Upper lobe of right lung (tissue), 1 donor: Measurements from ENCODE around the gene MCC. TPM values are rescaled to one million over a fixed set of nuclear protein-coding genes. Genes with fewer than 3 reads are reported as not detected.

Experiments
- ATAC-seq: fragments of 200-7000 bp; cut with Tn5 transposase; one replicate; pipeline ENCODE4 v1.9.1; 2020; ENCODE audit warnings: mild to moderate bottlenecking, moderate library complexity
- DNase-seq: peaks from one replicate; pipeline ENCODE4 v3.0.0-alpha.2; 2020
- H3K27ac ChIP-seq: fragments of 200-600 bp; one replicate; pipeline ENCODE4 v1.8.0; 2022
- H3K27me3 ChIP-seq: fragments of 200-600 bp; one replicate; pipeline ENCODE4 v1.8.0; 2022; ENCODE audit warnings: mild to moderate bottlenecking
- H3K36me3 ChIP-seq: fragments of 200-600 bp; one replicate; pipeline ENCODE4 v1.8.0; 2022
- H3K4me1 ChIP-seq: fragments of 200-600 bp; one replicate; pipeline ENCODE4 v1.8.0; 2022
- H3K4me3 ChIP-seq: fragments of 200-600 bp; one replicate; pipeline ENCODE4 v1.8.0; 2022; ENCODE audit warnings: mild to moderate bottlenecking
- H3K9me3 ChIP-seq: fragments of 200-600 bp; one replicate; pipeline ENCODE4 v1.8.0; 2022
- CTCF ChIP-seq: fragments of 200-600 bp; IDR thresholded peaks from one replicate; pipeline ENCODE4 v1.8.0; 2022; ENCODE audit warnings: antibody characterized with exemption
- intact Hi-C: fragments of 100-400 bp; cut with DNase I; formaldehyde crosslinking; loops from one replicate; pipeline ENCODE4 v1.11.0; 2022
- total RNA-seq: library from RNA; stranded (reverse); fragmentation: NEBNext Ultra II Directional; extraction: Animal tissue kit (Norgen Biotek cat#: 25700); gene quantifications from one replicate; pipeline ENCODE4 v1.2.1, GENCODE V29; 2021
- donor health status: DM: no; HTN: yes; CAD: no; lungs with severe emphysema.

Gene MCC
- total RNA-seq, 1 donor from 2014 or later = 18.6 TPM

- intact Hi-C loops = no loop called here
- DNase-seq = no peak
- TF ChIP-seq CTCF = no peak
- Histone ChIP-seq H3K4me1 (no peaks in the 10 kb centered on the region), H3K4me3 (no peak overlapping the region), H3K27me3 (no peaks in the 10 kb centered on the region), H3K27ac (no peak overlapping the region), H3K9me3 (no peaks in the 10 kb centered on the region), H3K36me3 (peaks cover 28% of the 10 kb centered on the region)
- no peak for ATAC-seq
Measured at GRCh38 chr5:113031104-113031503, 457.1 kb downstream of the MCC start.

GRCh38 chr5:113029614-113030013 is 458.6 kb downstream of the MCC start:
- Histone ChIP-seq H3K27ac (no peak overlapping the region), H3K27me3 (no peaks in the 10 kb centered on the region), H3K36me3 (peaks cover 35% of the 10 kb centered on the region), H3K4me3 (no peak overlapping the region), H3K4me1 (no peaks in the 10 kb centered on the region), H3K9me3 (no peaks in the 10 kb centered on the region)
- TF ChIP-seq CTCF = no peak
- intact Hi-C loops = no loop called here
- ATAC-seq (no peak), DNase-seq (no peak)

GRCh38 chr5:113027431-113027830 is 460.8 kb downstream of the MCC start:
- Histone ChIP-seq H3K27ac (no peak overlapping the region), H3K4me3 (no peak overlapping the region), H3K4me1 (peaks cover 14% of the 10 kb centered on the region), H3K27me3 (no peaks in the 10 kb centered on the region), H3K36me3 (peaks cover 40% of the 10 kb centered on the region), H3K9me3 (no peaks in the 10 kb centered on the region)
- no peak for ATAC-seq
- intact Hi-C loops = no loop called here
- TF ChIP-seq CTCF = no peak
- DNase-seq = no peak

- H3K4me1 ChIP-seq = peaks cover 16% of the 10 kb centered on the region
- intact Hi-C loops = no loop called here
- peak; percentile 29 for ATAC-seq
- H3K9me3 ChIP-seq = no peaks in the 10 kb centered on the region
- peaks cover 40% of the 10 kb centered on the region for H3K36me3 ChIP-seq
- no peak overlapping the region for H3K27ac ChIP-seq
- TF ChIP-seq CTCF = no peak
- H3K27me3 ChIP-seq = no peaks in the 10 kb centered on the region
- DNase-seq = no peak
- no peak overlapping the region for H3K4me3 ChIP-seq
Measured at GRCh38 chr5:113027015-113027414, 461.2 kb downstream of the MCC start.

- TF ChIP-seq CTCF = no peak
- Histone ChIP-seq H3K9me3 (no peaks in the 10 kb centered on the region), H3K4me3 (no peak overlapping the region), H3K36me3 (peaks cover 40% of the 10 kb centered on the region), H3K27ac (no peak overlapping the region), H3K27me3 (no peaks in the 10 kb centered on the region), H3K4me1 (peaks cover 16% of the 10 kb centered on the region)
- no peak for ATAC-seq
- DNase-seq = no peak
- intact Hi-C loops = no loop called here
Measured at GRCh38 chr5:113026211-113026610, 462.0 kb downstream of the MCC start.

- no peaks in the 10 kb centered on the region for H3K9me3 ChIP-seq
- ATAC-seq = no peak
- intact Hi-C loops = no loop called here
- no peaks in the 10 kb centered on the region for H3K27me3 ChIP-seq
- DNase-seq = no peak
- H3K4me3 ChIP-seq = no peak overlapping the region
- H3K4me1 ChIP-seq = peaks cover 16% of the 10 kb centered on the region
- H3K36me3 ChIP-seq = peaks cover 42% of the 10 kb centered on the region
- no peak overlapping the region for H3K27ac ChIP-seq
- no peak for TF ChIP-seq CTCF
Measured at GRCh38 chr5:113025596-113025995, 462.7 kb downstream of the MCC start.
